HCT116 (cell line): ENCODE results near the gene BBS12. TPM values are rescaled to one million over a fixed set of nuclear protein-coding genes. Genes with fewer than 3 reads are reported as not detected.

Source experiments
- ATAC-seq: fragments of 200-7000 bp; cut with Tn5 transposase; 2 replicates; pipeline ENCODE4 v1.9.1; 2020; ENCODE audit warnings: mild to moderate bottlenecking, moderate library complexity
- BruUV-seq: library from RNA; stranded (reverse); fragments of 400-500 nt; replicated peaks from 2 replicates; lab custom pipeline; 2021; lab: Mats Ljungman, UMichigan
- CTCF ChIA-PET: fragments of 300-600 bp; sonication (Branson Sonifier 250); formaldehyde crosslinking; loops from one replicate; lab custom pipeline; 2021; ENCODE audit warnings: antibody characterized with exemption; lab: Charles Lee
- POLR2A ChIA-PET: fragments of 300-600, 350-600 bp; sonication (Branson Sonifier 250); formaldehyde crosslinking; loops from one replicate; lab custom pipeline; 2021; ENCODE audit warnings: antibody characterized with exemption; lab: Charles Lee
- RAD21 ChIA-PET, 2 experiments: fragments of 300-600 bp; sonication (Branson Sonifier 250); formaldehyde crosslinking; loops; one replicate each; lab custom pipeline; 2023; ENCODE audit warnings: low total read pairs in 2 of 2; ENCODE audit not compliant: uncharacterized antibody in 2 of 2, unreplicated experiment in 2 of 2, low non-redundant PET in 1 of 2; lab: Charles Lee
- DNase-seq: peaks from one replicate; pipeline ENCODE4 v3.0.0-alpha.2; 2010; ENCODE audit warnings: low read depth, low spot score
- H2AFZ ChIP-seq: fragments of 200-600 bp; shearing (Covaris generic), sonication (generic); 2 replicates; pipeline ENCODE4 v1.6.1; 2017; ENCODE audit warnings: low read depth, mixed run types, mixed read lengths, antibody characterized with exemption, low read length; ENCODE audit not compliant: poor library complexity, severe bottlenecking
- H3K27ac ChIP-seq: 2 replicates; pipeline ENCODE4 v1.5.1; 2012; ENCODE audit warnings: low read depth, low read length
- H3K27me3 ChIP-seq: fragments of 200-600 bp; sonication (generic); 2 replicates; pipeline ENCODE4 v1.6.1; 2016; ENCODE audit warnings: mixed run types, low read length, mixed read lengths; ENCODE audit not compliant: insufficient read depth
- H3K36me3 ChIP-seq, 2 experiments: fragments of 200-500 bp in 1 of 2; fragments of 200-600 bp in 1 of 2; sonication (Bioruptor generic) in 1 of 2; sonication (generic) in 1 of 2; 2 replicates each; pipeline versions ENCODE4 v1.5.1 to v1.6.1; 2014 to 2016; ENCODE audit warnings: low read length in 2 of 2, inconsistent platforms in 1 of 2, mixed read lengths in 1 of 2, mixed run types in 1 of 2; ENCODE audit not compliant: insufficient read depth in 2 of 2, control insufficient read depth in 1 of 2
- H3K4me1 ChIP-seq, 2 experiments: fragments of 200-600 bp in 1 of 2; sonication (generic) in 1 of 2; 2 replicates each; pipeline versions ENCODE4 v1.5.1 to v1.6.1; 2012 to 2017; ENCODE audit warnings: low read length in 2 of 2, inconsistent platforms in 1 of 2, mild to moderate bottlenecking in 1 of 2, mixed read lengths in 1 of 2, mixed run types in 1 of 2, moderate library complexity in 1 of 2; ENCODE audit not compliant: insufficient read depth in 2 of 2, control insufficient read depth in 1 of 2
- H3K4me2 ChIP-seq: fragments of 200-600 bp; sonication (generic); 2 replicates; pipeline ENCODE4 v1.6.1; 2017; ENCODE audit warnings: mixed run types, low read length, mixed read lengths
- H3K4me3 ChIP-seq, 2 experiments: fragments of 200-600 bp in 1 of 2; sonication (generic) in 1 of 2; replicated peaks in 1 of 2; 2 replicates each; pipeline ENCODE4 v1.5.1; 2011 to 2016; ENCODE audit warnings: low read length in 2 of 2, control low read depth in 1 of 2, low read depth in 1 of 2, mild to moderate bottlenecking in 1 of 2, mixed read lengths in 1 of 2, mixed run types in 1 of 2
- H3K79me2 ChIP-seq: fragments of 200-600 bp; sonication (generic); 2 replicates; pipeline ENCODE4 v1.6.1; 2017; ENCODE audit warnings: mild to moderate bottlenecking, mixed run types, low read length, moderate library complexity, mixed read lengths; ENCODE audit not compliant: insufficient read depth
- H3K9ac ChIP-seq: fragments of 200-600 bp; sonication (generic); 2 replicates; pipeline ENCODE4 v1.6.1; 2016; ENCODE audit warnings: low read length, mixed read lengths
- H3K9me2 ChIP-seq: fragments of 200-600 bp; sonication (generic), shearing (Covaris generic); 2 replicates; pipeline ENCODE4 v1.6.1; 2017; ENCODE audit warnings: mixed run types, mild to moderate bottlenecking, moderate library complexity; ENCODE audit not compliant: insufficient read depth
- H3K9me3 ChIP-seq, 2 experiments: fragments of 200-500 bp in 1 of 2; fragments of 200-600 bp in 1 of 2; sonication (Bioruptor generic) in 1 of 2; sonication (generic) in 1 of 2; 2 replicates each; pipeline ENCODE4 v1.6.1; 2014 to 2017; ENCODE audit warnings: low read length in 2 of 2, mixed read lengths in 2 of 2, inconsistent platforms in 1 of 2, low read depth in 1 of 2, mild to moderate bottlenecking in 1 of 2, mixed run types in 1 of 2, moderate library complexity in 1 of 2; ENCODE audit not compliant: control insufficient read depth in 1 of 2, insufficient read depth in 1 of 2
- H4K20me1 ChIP-seq: fragments of 200-600 bp; sonication (generic), shearing (Covaris generic); 2 replicates; pipeline ENCODE4 v1.6.1; 2017; ENCODE audit warnings: mixed run types, mild to moderate bottlenecking, moderate library complexity; ENCODE audit not compliant: insufficient read depth
- ATF3 ChIP-seq: IDR thresholded peaks from 2 replicates; pipeline ENCODE4 v1.6.1; 2012
- CEBPB ChIP-seq: IDR thresholded peaks from 2 replicates; pipeline ENCODE4 v1.6.1; 2012; ENCODE audit warnings: low read depth
- EGR1 ChIP-seq: IDR thresholded peaks from 2 replicates; pipeline ENCODE4 v1.6.1; 2012; ENCODE audit warnings: low read depth
- ELF1 ChIP-seq: IDR thresholded peaks from 2 replicates; pipeline ENCODE4 v1.6.1; 2012; ENCODE audit warnings: low read depth, borderline replicate concordance
- EZH2 ChIP-seq: fragments of 200-600 bp; sonication (generic); IDR thresholded peaks from 2 replicates; pipeline ENCODE4 v1.6.1; 2017; ENCODE audit warnings: antibody characterized with exemption, mixed run types
- JUND ChIP-seq: IDR thresholded peaks from 2 replicates; pipeline ENCODE4 v1.6.1; 2012
- MAX ChIP-seq: IDR thresholded peaks from 2 replicates; pipeline ENCODE4 v1.6.1; 2012
- POLR2A ChIP-seq: IDR thresholded peaks from 2 replicates; pipeline ENCODE4 v1.7.0; 2011; ENCODE audit warnings: borderline replicate concordance; ENCODE audit not compliant: insufficient read depth, insufficient read length; ENCODE audit errors: extremely low read depth
- POLR2AphosphoS5 ChIP-seq: IDR thresholded peaks from 2 replicates; pipeline ENCODE4 v1.6.1; 2011; ENCODE audit warnings: mild to moderate bottlenecking, low read depth, low read length, moderate library complexity
- RAD21 ChIP-seq: IDR thresholded peaks from 2 replicates; pipeline ENCODE4 v1.6.1; 2012; ENCODE audit warnings: low read depth, mild to moderate bottlenecking
- SIN3A ChIP-seq: IDR thresholded peaks from 2 replicates; pipeline ENCODE4 v1.6.1; 2012; ENCODE audit warnings: low read depth
- SP1 ChIP-seq: IDR thresholded peaks from 2 replicates; pipeline ENCODE4 v1.6.1; 2012; ENCODE audit warnings: low read depth
- SRF ChIP-seq: IDR thresholded peaks from 2 replicates; pipeline ENCODE4 v1.6.1; 2012; ENCODE audit warnings: low read depth
- TCF7L2 ChIP-seq: IDR thresholded peaks from 2 replicates; pipeline ENCODE4 v1.7.0; 2011; ENCODE audit warnings: borderline replicate concordance, inconsistent platforms; ENCODE audit not compliant: insufficient read depth, insufficient read length; ENCODE audit errors: extremely low read depth
- YY1 ChIP-seq: IDR thresholded peaks from 2 replicates; pipeline ENCODE4 v1.6.1; 2011; ENCODE audit warnings: low read length, low read depth, moderate library complexity, mild to moderate bottlenecking; ENCODE audit not compliant: insufficient replicate concordance; ENCODE audit errors: extremely low read depth
- ZFX ChIP-seq: fragments of 450-650 bp; IDR thresholded peaks from 2 replicates; pipeline ENCODE4 v1.6.1; 2017
- ZNF274 ChIP-seq: fragments of 200-500 bp; sonication (Bioruptor generic); IDR thresholded peaks from 2 replicates; pipeline ENCODE4 v1.6.1; 2014; ENCODE audit warnings: mild to moderate bottlenecking, low read depth, low read length, inconsistent platforms
- intact Hi-C: fragments of 100-400 bp; cut with micrococcal nuclease; formaldehyde crosslinking; loops from 2 replicates; pipeline ENCODE4 v1.10.0; 2022
- total RNA-seq: library from RNA; stranded (reverse); gene quantifications from one replicate; pipeline ENCODE4 v1.2.1, GENCODE V29; 2021; ENCODE audit not compliant: unreplicated experiment
- TF ChIP-seq, protein P1 (sequence below), 3 experiments: fragments of 200-600 bp in 1 of 3; sonication (generic) in 1 of 3; IDR thresholded peaks in 2 of 3; conservative IDR thresholded peaks in 1 of 3; 2 replicates each; pipeline ENCODE4 v1.5.1; 2012 to 2017; ENCODE audit warnings: low read depth in 2 of 3, low read length in 2 of 3, antibody characterized with exemption in 1 of 3, borderline replicate concordance in 1 of 3, control low read depth in 1 of 3, mild to moderate bottlenecking in 1 of 3, mixed read lengths in 1 of 3, mixed run types in 1 of 3, moderate library complexity in 1 of 3; ENCODE audit not compliant: insufficient read depth in 1 of 3
- TF ChIP-seq, protein P2 (sequence below): IDR thresholded peaks from 2 replicates; pipeline ENCODE4 v1.6.1; 2012; ENCODE audit warnings: low read depth

The BBS12 gene
- total RNA-seq, 1 experiment from 2014 or later = 2.1 TPM

DNA sequence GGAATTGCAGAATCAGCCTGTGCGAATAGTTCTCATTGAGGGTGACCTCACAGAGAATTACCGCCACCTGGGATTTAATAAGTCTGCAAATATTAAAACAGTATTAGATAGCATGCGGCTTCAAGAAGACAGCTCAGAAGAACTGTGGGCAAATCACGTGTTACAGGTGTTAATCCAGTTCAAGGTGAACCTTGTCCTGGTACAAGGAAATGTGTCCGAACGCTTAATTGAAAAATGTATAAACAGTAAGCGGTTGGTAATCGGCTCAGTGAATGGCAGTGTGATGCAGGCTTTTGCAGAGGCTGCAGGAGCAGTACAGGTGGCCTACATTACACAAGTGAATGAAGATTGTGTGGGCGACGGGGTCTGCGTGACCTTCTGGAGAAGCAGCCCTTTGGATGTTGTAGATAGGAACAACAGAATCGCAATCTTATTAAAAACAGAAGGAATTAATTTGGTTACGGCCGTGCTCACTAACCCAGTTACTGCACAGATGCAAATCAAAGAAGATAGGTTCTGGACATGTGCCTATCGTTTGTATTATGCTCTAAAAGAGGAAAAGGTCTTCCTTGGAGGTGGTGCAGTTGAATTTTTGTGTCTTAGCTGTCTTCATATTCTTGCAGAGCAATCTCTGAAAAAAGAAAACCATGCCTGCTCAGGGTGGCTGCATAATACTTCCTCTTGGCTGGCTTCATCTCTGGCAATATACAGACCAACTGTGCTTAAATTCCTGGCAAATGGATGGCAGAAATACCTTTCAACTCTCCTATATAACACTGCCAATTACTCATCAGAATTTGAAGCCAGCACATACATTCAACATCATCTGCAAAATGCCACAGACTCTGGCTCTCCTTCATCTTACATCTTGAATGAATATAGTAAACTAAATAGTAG, 10.7 kb downstream of the BBS12 start:
- Histone ChIP-seq H3K27ac (no peak overlapping the region), H4K20me1 (no peaks in the 10 kb centered on the region), H3K79me2 (no peaks in the 10 kb centered on the region), H3K4me1 (no peaks in the 10 kb centered on the region), H3K36me3 (no peaks in the 10 kb centered on the region), H3K9me3 (no peaks in the 10 kb centered on the region), H2AFZ (no peak overlapping the region), H3K4me3 (no peak overlapping the region), H3K27me3 (no peaks in the 10 kb centered on the region), H3K9ac (no peak overlapping the region), H3K9me2 (no peaks in the 10 kb centered on the region), H3K4me2 (no peak overlapping the region)
- DNase-seq (no peak), ATAC-seq (no peak)
- TF ChIP-seq POLR2A (no peak), CEBPB (no peak), YY1 (no peak), SP1 (no peak), SRF (no peak), POLR2AphosphoS5 (no peak), ELF1 (no peak), JUND (no peak), MAX (no peak), SIN3A (no peak), RAD21 (no peak), ZFX (no peak), EZH2 (no peak), EGR1 (no peak), ATF3 (no peak), TCF7L2 (no peak), ZNF274 (no peak)
- TF ChIP-seq, protein P1, sequence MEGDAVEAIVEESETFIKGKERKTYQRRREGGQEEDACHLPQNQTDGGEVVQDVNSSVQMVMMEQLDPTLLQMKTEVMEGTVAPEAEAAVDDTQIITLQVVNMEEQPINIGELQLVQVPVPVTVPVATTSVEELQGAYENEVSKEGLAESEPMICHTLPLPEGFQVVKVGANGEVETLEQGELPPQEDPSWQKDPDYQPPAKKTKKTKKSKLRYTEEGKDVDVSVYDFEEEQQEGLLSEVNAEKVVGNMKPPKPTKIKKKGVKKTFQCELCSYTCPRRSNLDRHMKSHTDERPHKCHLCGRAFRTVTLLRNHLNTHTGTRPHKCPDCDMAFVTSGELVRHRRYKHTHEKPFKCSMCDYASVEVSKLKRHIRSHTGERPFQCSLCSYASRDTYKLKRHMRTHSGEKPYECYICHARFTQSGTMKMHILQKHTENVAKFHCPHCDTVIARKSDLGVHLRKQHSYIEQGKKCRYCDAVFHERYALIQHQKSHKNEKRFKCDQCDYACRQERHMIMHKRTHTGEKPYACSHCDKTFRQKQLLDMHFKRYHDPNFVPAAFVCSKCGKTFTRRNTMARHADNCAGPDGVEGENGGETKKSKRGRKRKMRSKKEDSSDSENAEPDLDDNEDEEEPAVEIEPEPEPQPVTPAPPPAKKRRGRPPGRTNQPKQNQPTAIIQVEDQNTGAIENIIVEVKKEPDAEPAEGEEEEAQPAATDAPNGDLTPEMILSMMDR (IDR thresholded peaks at IDR 0.05 in 2 of 3, conservative IDR thresholded peaks at IDR 0.05 in 1 of 3; ENCODE audit: borderline replicate concordance in 1 of 3, insufficient read depth in 1 of 3, low read depth in 2 of 3, low read length in 2 of 3) = no peak
- TF ChIP-seq, protein P2, sequence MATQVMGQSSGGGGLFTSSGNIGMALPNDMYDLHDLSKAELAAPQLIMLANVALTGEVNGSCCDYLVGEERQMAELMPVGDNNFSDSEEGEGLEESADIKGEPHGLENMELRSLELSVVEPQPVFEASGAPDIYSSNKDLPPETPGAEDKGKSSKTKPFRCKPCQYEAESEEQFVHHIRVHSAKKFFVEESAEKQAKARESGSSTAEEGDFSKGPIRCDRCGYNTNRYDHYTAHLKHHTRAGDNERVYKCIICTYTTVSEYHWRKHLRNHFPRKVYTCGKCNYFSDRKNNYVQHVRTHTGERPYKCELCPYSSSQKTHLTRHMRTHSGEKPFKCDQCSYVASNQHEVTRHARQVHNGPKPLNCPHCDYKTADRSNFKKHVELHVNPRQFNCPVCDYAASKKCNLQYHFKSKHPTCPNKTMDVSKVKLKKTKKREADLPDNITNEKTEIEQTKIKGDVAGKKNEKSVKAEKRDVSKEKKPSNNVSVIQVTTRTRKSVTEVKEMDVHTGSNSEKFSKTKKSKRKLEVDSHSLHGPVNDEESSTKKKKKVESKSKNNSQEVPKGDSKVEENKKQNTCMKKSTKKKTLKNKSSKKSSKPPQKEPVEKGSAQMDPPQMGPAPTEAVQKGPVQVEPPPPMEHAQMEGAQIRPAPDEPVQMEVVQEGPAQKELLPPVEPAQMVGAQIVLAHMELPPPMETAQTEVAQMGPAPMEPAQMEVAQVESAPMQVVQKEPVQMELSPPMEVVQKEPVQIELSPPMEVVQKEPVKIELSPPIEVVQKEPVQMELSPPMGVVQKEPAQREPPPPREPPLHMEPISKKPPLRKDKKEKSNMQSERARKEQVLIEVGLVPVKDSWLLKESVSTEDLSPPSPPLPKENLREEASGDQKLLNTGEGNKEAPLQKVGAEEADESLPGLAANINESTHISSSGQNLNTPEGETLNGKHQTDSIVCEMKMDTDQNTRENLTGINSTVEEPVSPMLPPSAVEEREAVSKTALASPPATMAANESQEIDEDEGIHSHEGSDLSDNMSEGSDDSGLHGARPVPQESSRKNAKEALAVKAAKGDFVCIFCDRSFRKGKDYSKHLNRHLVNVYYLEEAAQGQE = no peak
- BruUV-seq = no TSS peak
- POLR2A ChIA-PET = no interaction called here
- intact Hi-C loops = no loop called here
- CTCF ChIA-PET = interaction anchor here (0.9 kb wide), 1 partner anchor 11 kb away, joined by 3 read pairs; the partner anchor contains the start of gene BBS12
- RAD21 ChIA-PET = no interaction called here
